HepG2 (cell line): ENCODE results near the gene CYP4F12. TPM values are rescaled to one million over a fixed set of nuclear protein-coding genes. Genes with fewer than 3 reads are reported as not detected.

ENCODE experiments used
- ATM ChIP-seq: fragments of 450-650 bp; IDR thresholded peaks from 2 replicates; pipeline ENCODE4 v1.7.1; 2017; ENCODE audit warnings: mild to moderate bottlenecking, borderline replicate concordance
- HDAC2 ChIP-seq: sonication (generic); formaldehyde crosslinking; IDR thresholded peaks from 2 replicates; pipeline ENCODE4 v1.4.0; 2020; ENCODE audit warnings: missing genetic modification reagents
- IKZF4 ChIP-seq: sonication (generic); formaldehyde crosslinking; IDR thresholded peaks from 2 replicates; pipeline ENCODE4 v1.5.1; 2020; ENCODE audit warnings: borderline replicate concordance, mild to moderate bottlenecking, low read depth, missing genetic modification reagents; ENCODE audit errors: not compliant biosample characterization
- ISL2 ChIP-seq: sonication (generic); formaldehyde crosslinking; IDR thresholded peaks from 2 replicates; pipeline ENCODE4 v1.5.0; 2020; ENCODE audit warnings: missing genetic modification reagents
- KLF16 ChIP-seq, 2 experiments: sonication (generic) in 1 of 2; formaldehyde crosslinking in 1 of 2; IDR thresholded peaks; 2 replicates each; pipeline versions ENCODE4 v1.6.1 to v1.8.0; 2016 to 2023; ENCODE audit warnings: missing genetic modification reagents in 2 of 2, missing compliant biosample characterization in 1 of 2
- PHF21A ChIP-seq: sonication (generic); formaldehyde crosslinking; IDR thresholded peaks from 2 replicates; pipeline ENCODE4 v1.5.0; 2020; ENCODE audit warnings: mild to moderate bottlenecking, missing genetic modification reagents
- POGZ ChIP-seq: sonication (generic); formaldehyde crosslinking; IDR thresholded peaks from 2 replicates; pipeline ENCODE4 v1.4.0; 2020; ENCODE audit warnings: mild to moderate bottlenecking, missing genetic modification reagents
- POLR2AphosphoS5 ChIP-seq: IDR thresholded peaks from 2 replicates; pipeline ENCODE4 v1.6.1; 2012; ENCODE audit warnings: low read depth, low read length
- SOX13 ChIP-seq, 3 experiments: fragments of 450-650 bp in 1 of 3; sonication (generic) in 1 of 3; formaldehyde crosslinking in 1 of 3; IDR thresholded peaks in 2 of 3; conservative IDR thresholded peaks in 1 of 3; 2 replicates each; pipeline versions ENCODE4 v1.5.0 to v1.6.1; 2016 to 2020; ENCODE audit warnings: antibody characterized with exemption in 1 of 3, mild to moderate bottlenecking in 1 of 3, missing compliant biosample characterization in 1 of 3, missing genetic modification reagents in 1 of 3, moderate library complexity in 1 of 3
- SP4 ChIP-seq: sonication (generic); formaldehyde crosslinking; IDR thresholded peaks from 2 replicates; pipeline ENCODE4 v1.8.1; 2023; ENCODE audit warnings: mild to moderate bottlenecking, missing genetic modification reagents
- TBX3 ChIP-seq: fragments of 450-650 bp; IDR thresholded peaks from 2 replicates; pipeline ENCODE4 v1.6.1; 2017; ENCODE audit warnings: antibody characterized with exemption, mild to moderate bottlenecking, inconsistent platforms, borderline replicate concordance
- TGIF2 ChIP-seq: IDR thresholded peaks from 2 replicates; pipeline ENCODE4 v1.6.1; 2016; ENCODE audit warnings: control low read depth, missing compliant biosample characterization
- WIZ ChIP-seq: sonication (generic); formaldehyde crosslinking; IDR thresholded peaks from 2 replicates; pipeline ENCODE4 v1.5.1; 2020; ENCODE audit warnings: mild to moderate bottlenecking, missing genetic modification reagents
- ZBTB7B ChIP-seq: sonication (generic); formaldehyde crosslinking; IDR thresholded peaks from 2 replicates; pipeline ENCODE4 v1.4.0; 2020; ENCODE audit warnings: missing genetic modification reagents
- ZNF337 ChIP-seq: sonication (generic); formaldehyde crosslinking; IDR thresholded peaks from 2 replicates; pipeline ENCODE4 v1.5.1; 2020; ENCODE audit warnings: missing genetic modification reagents, low read depth, mild to moderate bottlenecking, borderline replicate concordance
- ZNF644 ChIP-seq: IDR thresholded peaks from 2 replicates; pipeline ENCODE4 v1.6.1; 2016; ENCODE audit warnings: low read depth
- polyA plus RNA-seq, 8 experiments: library from polyadenylated mRNA; depleted of rRNA in 3 of 8; stranded (reverse) in 7 of 8; unstranded in 1 of 8; fragments of >200 nt; fragmentation: Illumina TruSeq in 4 of 8; extraction: Trizol in 4 of 8; gene quantifications; 2 replicates each; pipeline versions ENCODE4 v1.2.1 to v1.2.3, GENCODE V29; 2011 to 2016; ENCODE audit warnings: low read depth in 4 of 8, missing spikeins in 1 of 8, mixed read lengths in 1 of 8; ENCODE audit not compliant: insufficient read depth in 1 of 8
- total RNA-seq, 5 experiments: library from RNA; depleted of rRNA; stranded (reverse); fragments of >200 nt; fragmentation: Illumina TruSeq; extraction: Trizol; gene quantifications; 2 replicates each; pipeline ENCODE4 v1.2.3, GENCODE V29; 2016; ENCODE audit warnings: low read depth in 1 of 5
- TF ChIP-seq, protein P1 (sequence below): sonication (generic); IDR thresholded peaks from 2 replicates; pipeline ENCODE4 v1.6.1; 2016; ENCODE audit warnings: low read depth, borderline replicate concordance
- TF ChIP-seq, protein P2 (sequence below): sonication (generic); formaldehyde crosslinking; IDR thresholded peaks from 2 replicates; pipeline ENCODE4 v1.4.0; 2020; ENCODE audit warnings: missing genetic modification reagents
- TF ChIP-seq, protein P3 (sequence below): sonication (generic); formaldehyde crosslinking; IDR thresholded peaks from 2 replicates; pipeline ENCODE4 v1.4.0; 2020; ENCODE audit warnings: missing genetic modification reagents
- TF ChIP-seq, protein P4 (sequence below): IDR thresholded peaks from 2 replicates; pipeline ENCODE4 v1.6.1; 2012; ENCODE audit warnings: low read depth, low read length, improper control_type of control experiment
- TF ChIP-seq, protein P5 (sequence below): sonication (generic); formaldehyde crosslinking; IDR thresholded peaks from 2 replicates; pipeline ENCODE4 v1.4.0; 2020; ENCODE audit warnings: missing genetic modification reagents

The CYP4F12 gene
- total and polyA plus RNA-seq, 2 of the 13 experiments (the other 11 are each of a cell fraction or from before 2014, with no cell fraction given): 29.9 to 30.8 TPM

DNA sequence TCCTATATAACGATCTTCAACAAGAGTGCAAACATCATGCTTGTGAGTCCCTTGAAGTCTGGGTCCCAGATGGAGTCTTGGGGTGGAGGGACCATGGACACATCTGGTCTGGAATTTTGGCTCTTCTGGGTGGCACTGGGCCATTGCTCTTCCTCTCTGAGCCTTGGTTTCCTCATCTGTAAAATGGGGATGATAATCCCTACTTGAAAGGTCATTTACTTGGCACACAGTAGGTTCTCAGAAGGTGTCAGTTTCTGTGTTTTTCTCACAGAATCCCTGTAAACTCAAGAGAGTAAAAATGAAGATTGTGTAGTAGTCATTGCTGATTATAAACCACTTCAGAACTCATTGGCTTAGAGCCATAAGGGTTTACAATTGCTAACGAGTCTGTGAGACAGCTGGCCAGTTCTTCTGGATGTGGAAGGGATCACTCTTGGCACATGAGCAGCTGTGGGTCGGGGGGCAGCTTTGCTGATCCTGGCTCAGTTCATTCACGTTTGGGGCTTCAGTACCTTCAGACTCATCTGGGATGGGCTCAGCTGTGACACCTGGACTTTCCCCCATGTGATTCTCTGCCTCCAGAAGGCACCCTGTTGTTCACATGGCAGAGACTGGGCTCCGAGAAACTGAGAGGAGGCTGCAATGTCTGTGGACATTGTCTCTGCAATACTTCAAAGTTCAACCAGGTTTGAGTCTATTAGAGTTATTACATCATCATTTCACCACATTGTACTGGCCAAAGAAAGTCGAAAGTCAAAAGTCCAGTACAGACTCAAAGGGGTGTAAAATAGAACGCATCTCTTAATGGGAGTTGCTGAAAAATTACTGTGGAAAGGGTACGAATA lies 7.8 kb downstream of the CYP4F12 start (continued):
- TF ChIP-seq ZNF337 (CRISPR knock-in tag): no peak
- TF ChIP-seq ZNF644 (CRISPR knock-in tag): peak; percentile 71; the same call in 1 of the 2 replicates
- peak in 1 of 2 experiments; percentile 76; a peak in 1 of 4 replicates for TF ChIP-seq KLF16 (CRISPR knock-in tag; IDR thresholded peaks at IDR 0.05)
- 0 out of 2 replicates have a peak, but pooled peaks have one; percentile 29 for TF ChIP-seq TGIF2 (CRISPR knock-in tag)
- TF ChIP-seq, protein P1, sequence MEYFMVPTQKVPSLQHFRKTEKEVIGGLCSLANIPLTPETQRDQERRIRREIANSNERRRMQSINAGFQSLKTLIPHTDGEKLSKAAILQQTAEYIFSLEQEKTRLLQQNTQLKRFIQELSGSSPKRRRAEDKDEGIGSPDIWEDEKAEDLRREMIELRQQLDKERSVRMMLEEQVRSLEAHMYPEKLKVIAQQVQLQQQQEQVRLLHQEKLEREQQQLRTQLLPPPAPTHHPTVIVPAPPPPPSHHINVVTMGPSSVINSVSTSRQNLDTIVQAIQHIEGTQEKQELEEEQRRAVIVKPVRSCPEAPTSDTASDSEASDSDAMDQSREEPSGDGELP: peak; percentile 78; the same call in 1 of the 2 replicates
- TF ChIP-seq ZBTB7B (CRISPR knock-in tag): no peak
- TF ChIP-seq PHF21A: peak; percentile 64
- no peak for TF ChIP-seq SOX13 (IDR thresholded peaks at IDR 0.05)
- TF ChIP-seq SOX13 (CRISPR knock-in tag; conservative IDR thresholded peaks at IDR 0.05 in 1 of 2, IDR thresholded peaks at IDR 0.05 in 1 of 2): peak in 1 of 2 experiments; percentile 71; a peak in 2 of 4 replicates
- TF ChIP-seq, protein P2, sequence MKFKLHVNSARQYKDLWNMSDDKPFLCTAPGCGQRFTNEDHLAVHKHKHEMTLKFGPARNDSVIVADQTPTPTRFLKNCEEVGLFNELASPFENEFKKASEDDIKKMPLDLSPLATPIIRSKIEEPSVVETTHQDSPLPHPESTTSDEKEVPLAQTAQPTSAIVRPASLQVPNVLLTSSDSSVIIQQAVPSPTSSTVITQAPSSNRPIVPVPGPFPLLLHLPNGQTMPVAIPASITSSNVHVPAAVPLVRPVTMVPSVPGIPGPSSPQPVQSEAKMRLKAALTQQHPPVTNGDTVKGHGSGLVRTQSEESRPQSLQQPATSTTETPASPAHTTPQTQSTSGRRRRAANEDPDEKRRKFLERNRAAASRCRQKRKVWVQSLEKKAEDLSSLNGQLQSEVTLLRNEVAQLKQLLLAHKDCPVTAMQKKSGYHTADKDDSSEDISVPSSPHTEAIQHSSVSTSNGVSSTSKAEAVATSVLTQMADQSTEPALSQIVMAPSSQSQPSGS: peak; percentile 93
- TF ChIP-seq POLR2AphosphoS5: no peak
- no peak; the same call in 1 of the 2 replicates for TF ChIP-seq SP4
- TF ChIP-seq, protein P3, sequence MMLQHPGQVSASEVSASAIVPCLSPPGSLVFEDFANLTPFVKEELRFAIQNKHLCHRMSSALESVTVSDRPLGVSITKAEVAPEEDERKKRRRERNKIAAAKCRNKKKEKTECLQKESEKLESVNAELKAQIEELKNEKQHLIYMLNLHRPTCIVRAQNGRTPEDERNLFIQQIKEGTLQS (CRISPR knock-in tag): peak; percentile 87
- TF ChIP-seq, protein P4, sequence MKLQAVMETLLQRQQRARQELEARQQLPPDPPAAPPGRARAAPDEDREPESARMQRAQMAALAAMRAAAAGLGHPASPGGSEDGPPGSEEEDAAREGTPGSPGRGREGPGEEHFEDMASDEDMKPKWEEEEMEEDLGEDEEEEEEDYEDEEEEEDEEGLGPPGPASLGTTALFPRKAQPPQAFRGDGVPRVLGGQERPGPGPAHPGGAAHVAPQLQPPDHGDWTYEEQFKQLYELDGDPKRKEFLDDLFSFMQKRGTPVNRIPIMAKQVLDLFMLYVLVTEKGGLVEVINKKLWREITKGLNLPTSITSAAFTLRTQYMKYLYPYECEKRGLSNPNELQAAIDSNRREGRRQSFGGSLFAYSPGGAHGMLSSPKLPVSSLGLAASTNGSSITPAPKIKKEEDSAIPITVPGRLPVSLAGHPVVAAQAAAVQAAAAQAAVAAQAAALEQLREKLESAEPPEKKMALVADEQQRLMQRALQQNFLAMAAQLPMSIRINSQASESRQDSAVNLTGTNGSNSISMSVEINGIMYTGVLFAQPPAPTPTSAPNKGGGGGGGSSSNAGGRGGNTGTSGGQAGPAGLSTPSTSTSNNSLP: peak; percentile 76; the same call in 1 of the 2 replicates
- peak; percentile 54; the same call in 1 of the 2 replicates for TF ChIP-seq ISL2 (CRISPR knock-in tag)
- TF ChIP-seq HDAC2 (CRISPR knock-in tag): peak; percentile 81
- TF ChIP-seq TBX3: peak; percentile 38; the same call in 1 of the 2 replicates
- no peak for TF ChIP-seq ATM
- TF ChIP-seq IKZF4 (CRISPR knock-in tag): no peak
- no peak for TF ChIP-seq WIZ (CRISPR knock-in tag)
- peak; percentile 46; the same call in 1 of the 2 replicates for TF ChIP-seq POGZ (CRISPR knock-in tag)
- TF ChIP-seq, protein P5, sequence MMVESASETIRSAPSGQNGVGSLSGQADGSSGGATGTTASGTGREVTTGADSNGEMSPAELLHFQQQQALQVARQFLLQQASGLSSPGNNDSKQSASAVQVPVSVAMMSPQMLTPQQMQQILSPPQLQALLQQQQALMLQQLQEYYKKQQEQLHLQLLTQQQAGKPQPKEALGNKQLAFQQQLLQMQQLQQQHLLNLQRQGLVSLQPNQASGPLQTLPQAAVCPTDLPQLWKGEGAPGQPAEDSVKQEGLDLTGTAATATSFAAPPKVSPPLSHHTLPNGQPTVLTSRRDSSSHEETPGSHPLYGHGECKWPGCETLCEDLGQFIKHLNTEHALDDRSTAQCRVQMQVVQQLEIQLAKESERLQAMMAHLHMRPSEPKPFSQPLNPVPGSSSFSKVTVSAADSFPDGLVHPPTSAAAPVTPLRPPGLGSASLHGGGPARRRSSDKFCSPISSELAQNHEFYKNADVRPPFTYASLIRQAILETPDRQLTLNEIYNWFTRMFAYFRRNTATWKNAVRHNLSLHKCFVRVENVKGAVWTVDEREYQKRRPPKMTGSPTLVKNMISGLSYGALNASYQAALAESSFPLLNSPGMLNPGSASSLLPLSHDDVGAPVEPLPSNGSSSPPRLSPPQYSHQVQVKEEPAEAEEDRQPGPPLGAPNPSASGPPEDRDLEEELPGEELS: 0 out of 2 replicates have a peak, but pooled peaks have one; percentile 23
